Stimulated activated naive CD4-positive, alpha-beta T cell (primary cell): ENCODE data around the gene FXN.
"Not testable (repeated sequence)": the region's sequence is repeated elsewhere in the genome, so short reads cannot be mapped to it uniquely, and the experiment has no call there.

Source experiments
- DNase-seq, 6 experiments: peaks; one replicate each; lab custom pipeline; 2025; lab: John Stamatoyannopoulos, UW

Gene FXN

GRCh38 chr9:69070201-69070600 is 34.6 kb downstream of the FXN start:
- no peak for DNase-seq

- no peak for DNase-seq
Observed at GRCh38 chr9:69071059-69071458, 35.5 kb downstream of the FXN start.

DNA sequence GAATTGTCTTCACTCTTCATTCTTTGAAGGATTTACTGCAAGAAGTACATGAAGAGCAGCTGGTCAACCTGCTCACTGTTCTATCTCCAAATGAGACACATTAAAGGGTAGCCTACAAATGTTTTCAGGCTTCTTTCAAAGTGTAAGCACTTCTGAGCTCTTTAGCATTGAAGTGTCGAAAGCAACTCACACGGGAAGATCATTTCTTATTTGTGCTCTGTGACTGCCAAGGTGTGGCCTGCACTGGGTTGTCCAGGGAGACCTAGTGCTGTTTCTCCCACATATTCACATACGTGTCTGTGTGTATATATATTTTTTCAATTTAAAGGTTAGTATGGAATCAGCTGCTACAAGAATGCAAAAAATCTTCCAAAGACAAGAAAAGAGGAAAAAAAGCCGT is 37.6 kb downstream of the FXN start:
- no peak for DNase-seq

DNA sequence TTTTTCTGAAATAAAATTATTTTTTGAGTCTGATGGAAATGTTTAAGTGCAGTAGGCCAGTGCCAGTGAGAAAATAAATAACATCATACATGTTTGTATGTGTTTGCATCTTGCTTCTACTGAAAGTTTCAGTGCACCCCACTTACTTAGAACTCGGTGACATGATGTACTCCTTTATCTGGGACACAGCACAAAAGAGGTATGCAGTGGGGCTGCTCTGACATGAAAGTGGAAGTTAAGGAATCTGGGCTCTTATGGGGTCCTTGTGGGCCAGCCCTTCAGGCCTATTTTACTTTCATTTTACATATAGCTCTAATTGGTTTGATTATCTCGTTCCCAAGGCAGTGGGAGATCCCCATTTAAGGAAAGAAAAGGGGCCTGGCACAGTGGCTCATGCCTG is 39.2 kb downstream of the FXN start:
- DNase-seq: no peak

- DNase-seq: no peak
Observed at GRCh38 chr9:69076550-69076949, 41.0 kb downstream of the FXN start.

- no peak for DNase-seq
Observed at GRCh38 chr9:69078069-69078468, 42.5 kb downstream of the FXN start.

- DNase-seq: no peak
Observed at GRCh38 chr9:69078581-69078980, 43.0 kb downstream of the FXN start.

- no peak for DNase-seq
Observed at GRCh38 chr9:69079186-69079585, 43.6 kb downstream of the FXN start.

DNA sequence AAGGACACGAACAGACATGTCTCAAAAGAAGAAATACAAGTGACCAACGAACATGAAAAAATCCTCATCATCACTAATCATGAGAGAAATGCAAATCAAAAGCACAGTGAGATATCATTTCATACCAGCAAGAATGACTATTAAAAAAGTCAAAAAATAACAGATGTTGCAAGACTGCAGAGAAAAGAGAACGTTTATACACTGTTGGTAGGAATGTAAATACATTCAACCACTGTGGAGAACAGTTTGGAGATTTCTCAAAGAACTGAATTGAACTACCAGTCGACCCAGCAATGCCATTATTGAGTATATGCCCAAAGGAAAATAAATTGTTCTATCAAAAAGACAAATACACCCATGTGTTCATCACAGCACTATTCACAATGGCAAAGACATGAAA is 45.7 kb downstream of the FXN start:
- DNase-seq: no peak

DNA sequence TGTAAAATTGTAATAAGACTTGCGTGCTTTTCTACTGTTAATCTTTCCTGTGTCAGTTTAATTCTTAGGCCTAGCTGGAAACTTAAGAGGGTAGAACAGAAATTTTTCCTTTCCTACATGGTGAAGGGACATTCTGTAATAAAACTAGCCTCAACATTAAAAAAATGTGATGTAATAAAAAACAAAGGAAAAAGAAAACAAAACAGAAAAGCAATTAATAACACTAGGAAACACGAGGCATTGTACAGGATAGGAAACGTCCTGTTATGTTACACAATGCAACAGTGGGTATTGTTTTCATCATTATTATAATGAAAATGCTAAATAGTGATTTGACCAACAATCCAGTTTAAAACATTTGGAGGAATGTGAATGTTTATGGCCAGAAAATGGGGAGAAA is 47.8 kb downstream of the FXN start:
- DNase-seq: no peak

- no peak for DNase-seq
Observed at GRCh38 chr9:69085569-69086283, 50.2 kb downstream of the FXN start.

- no peak for DNase-seq
Observed at GRCh38 chr9:69086312-69086711, 50.8 kb downstream of the FXN start.

GRCh38 chr9:69086769-69087168 is 51.2 kb downstream of the FXN start:
- DNase-seq: no peak

DNA sequence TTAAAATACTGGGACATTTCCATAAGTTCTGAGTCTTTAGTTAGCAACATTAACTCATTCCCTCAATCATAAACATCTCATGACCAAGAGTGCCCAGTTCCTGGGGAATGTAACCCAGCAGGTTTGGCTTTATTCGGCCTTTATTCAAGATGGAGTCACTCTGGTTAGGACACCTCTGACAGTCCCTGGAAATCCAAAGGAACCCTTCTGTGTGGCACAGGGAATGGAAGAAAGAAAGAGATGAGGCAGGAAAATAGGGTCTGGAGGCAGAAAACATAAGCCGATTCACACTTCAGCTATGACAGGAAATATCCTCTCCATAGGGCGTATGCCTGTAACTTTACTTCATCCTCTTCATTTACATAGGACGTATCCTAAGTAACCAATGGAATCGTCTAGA is 53.5 kb downstream of the FXN start:
- DNase-seq: no peak

DNA sequence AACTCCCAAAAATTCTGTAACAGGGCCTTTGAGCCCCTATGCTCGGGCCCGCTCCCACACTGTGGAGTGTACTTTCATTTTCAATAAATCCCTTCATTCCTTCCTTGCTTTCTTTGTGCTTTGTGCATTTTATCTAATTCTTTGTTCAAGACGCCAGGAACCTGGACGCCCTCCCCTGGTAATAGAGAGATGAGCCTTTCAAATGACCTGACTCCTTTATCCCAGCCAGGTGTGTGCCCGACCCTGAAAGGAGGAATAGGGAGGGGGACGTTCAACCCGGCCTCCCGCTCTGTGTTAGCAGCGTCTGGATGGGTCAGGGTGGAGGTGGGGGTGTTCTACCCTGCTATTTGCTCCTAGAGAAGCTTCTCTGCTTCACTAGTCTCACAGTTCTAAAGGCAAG is 53.9 kb downstream of the FXN start:
- DNase-seq: no peak

DNA sequence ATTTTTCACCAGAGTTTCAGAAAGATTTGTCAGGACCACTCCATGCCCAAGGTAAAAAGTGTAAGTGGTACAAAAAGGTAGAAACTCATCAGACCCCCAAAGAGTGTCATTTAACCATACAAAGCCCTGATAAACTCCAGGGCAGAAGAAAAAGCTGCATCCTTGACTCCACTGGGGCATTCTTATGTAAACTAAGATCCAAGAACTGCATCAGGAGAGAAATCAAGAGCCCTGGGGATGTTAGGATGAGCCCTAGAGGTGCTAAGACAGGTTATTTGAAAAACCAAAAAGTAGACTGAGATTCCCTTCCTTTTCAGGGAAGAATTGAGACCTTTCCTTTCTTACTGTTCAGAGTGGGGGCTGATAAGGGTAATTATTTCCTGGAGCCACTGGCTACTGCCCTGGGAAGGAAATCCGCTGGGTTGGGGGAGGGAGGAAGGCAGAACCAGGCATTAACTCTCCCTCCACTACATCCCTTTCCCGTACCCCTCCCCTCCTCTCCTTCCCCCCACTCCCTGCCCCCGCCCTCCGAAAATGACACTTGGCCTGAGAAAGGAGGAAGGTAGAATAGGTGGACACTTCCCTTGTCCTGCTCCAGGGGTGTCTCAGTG is 54.7 kb downstream of the FXN start:
- no peak for DNase-seq

DNA sequence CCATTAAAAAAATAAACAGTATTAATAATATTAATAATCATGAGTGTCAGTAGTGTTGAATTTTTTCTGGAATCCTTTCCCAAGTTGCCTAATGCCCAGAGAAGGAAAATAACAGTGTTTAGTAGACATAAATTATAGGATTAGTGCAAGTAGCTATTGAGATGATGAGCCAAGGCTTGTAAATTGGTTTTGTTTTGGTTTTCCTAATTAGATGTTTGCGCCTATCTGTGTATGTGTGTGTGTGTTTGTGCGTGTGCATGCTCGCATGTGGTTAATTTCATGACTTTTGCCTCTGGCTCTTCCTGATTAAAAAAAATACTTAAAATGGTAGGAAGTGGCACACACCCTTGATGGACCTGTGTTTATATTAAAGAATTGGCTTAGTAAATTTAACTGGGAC is 55.4 kb downstream of the FXN start:
- DNase-seq: no peak

- DNase-seq: no peak
Observed at GRCh38 chr9:69093471-69094103, 58.0 kb downstream of the FXN start.

GRCh38 chr9:69094361-69095135 is 59.0 kb downstream of the FXN start:
- not testable (repeated sequence) for DNase-seq

DNA sequence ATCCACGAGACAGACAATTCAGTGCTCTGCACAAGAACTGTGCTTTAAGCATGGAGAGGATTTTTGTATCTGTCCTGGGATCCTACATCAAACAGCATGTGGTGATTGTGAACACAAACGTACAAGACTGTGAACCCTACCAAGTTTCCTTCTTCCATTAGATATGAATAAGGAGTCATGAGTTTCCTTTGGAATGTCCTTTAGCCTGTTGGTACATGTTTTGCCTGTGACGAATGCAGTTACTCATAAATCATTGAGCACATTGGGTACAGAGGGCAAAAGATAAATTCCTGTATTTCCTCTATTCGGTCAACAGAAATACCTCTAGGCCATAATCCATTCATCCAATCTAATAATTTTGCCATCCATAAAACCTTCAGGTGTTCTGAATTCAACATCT is 61.5 kb downstream of the FXN start:
- DNase-seq: no peak

DNA sequence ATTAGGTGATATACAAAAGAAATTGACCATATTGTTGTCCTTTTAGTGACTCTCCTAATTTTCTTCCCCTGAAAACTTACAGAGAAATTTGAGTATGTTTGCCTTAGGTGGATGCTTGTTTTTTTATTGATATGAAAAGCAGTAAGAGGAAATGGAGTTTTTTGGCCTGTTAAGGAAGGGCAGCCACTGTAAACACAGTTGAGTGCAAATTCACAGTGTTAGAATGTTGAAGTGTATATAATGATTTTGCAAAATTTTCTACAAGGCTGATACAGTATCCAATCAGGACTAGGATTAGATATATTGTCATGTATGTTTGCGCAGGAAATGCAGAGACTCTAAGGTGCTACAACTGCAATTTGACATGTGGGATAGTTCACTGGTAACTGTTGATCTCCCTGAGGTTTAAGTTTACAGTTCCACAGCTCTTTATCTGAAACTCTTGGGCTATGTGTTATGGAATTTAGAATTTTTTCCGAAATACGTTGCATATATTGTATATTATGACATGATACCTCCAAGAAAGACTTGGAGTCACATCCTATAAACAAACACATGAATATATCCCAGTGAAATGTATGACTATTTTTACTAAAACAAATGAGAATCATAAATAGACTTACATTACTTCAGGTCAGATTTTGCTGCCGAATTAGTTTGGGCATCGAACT is 62.5 kb downstream of the FXN start:
- DNase-seq: no peak

DNA sequence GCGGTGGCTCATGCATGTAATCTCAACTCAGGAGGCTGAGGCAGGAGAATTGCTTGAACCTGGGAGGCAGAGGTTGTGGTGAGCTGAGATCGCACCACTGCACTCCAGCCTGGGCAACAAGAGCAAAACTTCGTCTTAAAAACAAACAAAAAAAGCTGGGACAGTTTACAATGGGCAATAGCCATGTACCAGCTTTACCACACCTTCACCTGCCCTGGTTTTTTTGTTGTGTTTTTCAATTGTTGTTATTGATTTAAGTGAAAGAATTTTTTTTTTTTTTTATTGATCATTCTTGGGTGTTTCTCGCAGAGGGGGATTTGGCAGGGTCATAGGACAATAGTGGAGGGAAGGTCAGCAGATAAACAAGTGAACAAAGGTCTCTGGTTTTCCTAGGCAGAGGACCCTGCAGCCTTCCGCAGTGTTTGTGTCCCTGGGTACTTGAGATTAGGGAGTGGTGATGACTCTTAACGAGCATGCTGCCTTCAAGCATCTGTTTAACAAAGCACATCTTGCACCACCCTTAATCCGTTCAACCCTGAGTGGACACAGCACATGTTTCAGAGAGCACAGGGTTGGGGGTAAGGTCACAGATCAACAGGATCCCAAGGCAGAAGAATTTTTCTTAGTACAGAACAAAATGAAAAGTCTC is 67.9 kb downstream of the FXN start:
- not testable (repeated sequence) for DNase-seq
